Activated CD8-positive, alpha-beta memory T cell treated with anti-CD3 and anti-CD28 coated beads, Interleukin-2, amount 50 U/mL, for 24 hours (primary cell): Measurements from ENCODE around the gene PTPRJ.

Source experiments
- DNase-seq: peaks from one replicate; pipeline ENCODE4 v3.0.0-alpha.2; 2020; ENCODE audit errors: extremely low read depth

PTPRJ gene

DNA sequence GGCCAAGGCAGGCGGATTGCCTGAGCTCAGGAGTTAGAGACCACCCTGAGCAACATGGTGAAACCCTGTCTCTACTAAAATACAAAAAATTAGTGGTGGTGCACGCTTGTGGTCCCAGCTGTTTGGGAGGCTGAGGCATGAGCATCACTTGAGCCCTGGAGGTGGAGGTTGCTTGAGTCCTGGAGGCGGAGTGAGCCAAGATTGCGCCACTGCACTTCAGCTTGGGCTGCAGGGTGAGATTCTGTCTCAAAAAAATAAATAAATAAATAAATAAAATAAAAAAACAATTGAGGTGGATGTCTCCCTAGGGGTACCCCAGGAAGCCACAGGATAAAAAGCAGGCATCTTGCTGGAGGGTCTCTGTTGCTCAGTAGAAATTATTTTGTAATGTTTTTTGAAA lies 14.1 kb downstream of the PTPRJ start:
- no peak for DNase-seq

GRCh38 chr11:47995360-47995769 lies 15.0 kb downstream of the PTPRJ start:
- DNase-seq, result no peak

GRCh38 chr11:47997063-47998053 lies 17.0 kb downstream of the PTPRJ start:
- no peak for DNase-seq

DNA sequence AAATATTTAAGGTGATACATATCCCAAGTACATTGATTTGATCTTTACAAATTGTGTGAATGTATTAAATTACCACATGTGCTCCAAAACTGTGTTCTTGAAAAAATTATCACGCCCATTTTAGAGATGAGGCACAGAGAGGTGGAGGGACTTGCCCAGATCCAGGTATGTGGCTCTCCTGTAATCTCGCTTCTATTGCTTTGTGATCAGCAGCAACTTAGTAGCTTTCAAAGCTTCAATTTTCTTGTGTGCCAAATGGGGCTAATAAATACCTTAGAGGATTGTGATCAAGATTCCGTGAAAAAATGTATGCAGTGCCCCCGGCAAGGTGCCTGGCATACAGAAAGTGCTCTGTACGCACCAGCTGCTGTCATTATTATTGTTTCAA lies 18.0 kb downstream of the PTPRJ start:
- no peak for DNase-seq

GRCh38 chr11:47998733-47999359 lies 18.5 kb downstream of the PTPRJ start:
- no peak for DNase-seq

- DNase-seq, result no peak
These were observed 20.1 kb downstream of the PTPRJ start for GRCh38 chr11:48000432-48000831.

GRCh38 chr11:48001438-48002021 lies 21.2 kb downstream of the PTPRJ start:
- DNase-seq, result no peak

GRCh38 chr11:48002561-48002960 lies 22.2 kb downstream of the PTPRJ start:
- no peak for DNase-seq

DNA sequence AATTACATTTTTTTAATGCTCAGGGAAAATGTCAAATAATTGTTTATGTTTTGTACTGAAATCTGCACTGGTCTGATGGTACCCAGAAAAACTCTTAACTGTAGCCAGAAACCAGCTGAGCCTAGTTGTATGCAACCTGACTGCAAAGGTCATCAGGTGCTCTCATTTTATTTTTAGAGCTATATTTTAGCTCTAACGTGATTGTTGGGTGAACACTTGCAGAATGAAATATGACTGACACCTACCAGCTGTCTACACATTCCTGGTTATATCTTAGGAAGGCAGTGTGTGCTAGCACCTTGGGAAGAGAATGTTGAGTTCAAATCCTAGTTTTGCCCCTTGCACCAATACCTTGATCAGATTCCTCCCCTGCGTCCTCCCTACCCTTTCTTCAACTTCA lies 23.6 kb downstream of the PTPRJ start:
- DNase-seq, result no peak

DNA sequence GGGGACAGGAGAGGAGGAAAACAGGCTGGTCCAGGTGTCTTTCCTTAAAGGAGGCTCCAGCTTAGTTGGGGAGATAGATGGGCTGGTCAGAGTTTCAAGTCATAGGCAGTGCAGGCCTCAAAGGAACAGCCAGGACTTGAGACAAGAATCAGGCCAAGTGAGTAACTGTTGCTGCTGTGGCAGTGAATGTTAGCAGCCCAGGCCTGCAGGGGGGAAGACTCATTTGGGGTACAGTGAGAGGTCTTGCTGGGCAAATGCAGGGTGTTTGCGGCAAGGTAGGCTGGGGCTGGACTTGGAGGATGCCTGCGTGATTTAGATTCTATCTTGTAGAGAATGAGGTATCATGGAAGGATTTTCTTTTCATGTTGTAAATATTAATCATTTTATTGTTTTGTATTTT lies 24.1 kb downstream of the PTPRJ start:
- DNase-seq, result no peak

GRCh38 chr11:48005136-48005535 lies 24.8 kb downstream of the PTPRJ start:
- DNase-seq, result no peak

DNA sequence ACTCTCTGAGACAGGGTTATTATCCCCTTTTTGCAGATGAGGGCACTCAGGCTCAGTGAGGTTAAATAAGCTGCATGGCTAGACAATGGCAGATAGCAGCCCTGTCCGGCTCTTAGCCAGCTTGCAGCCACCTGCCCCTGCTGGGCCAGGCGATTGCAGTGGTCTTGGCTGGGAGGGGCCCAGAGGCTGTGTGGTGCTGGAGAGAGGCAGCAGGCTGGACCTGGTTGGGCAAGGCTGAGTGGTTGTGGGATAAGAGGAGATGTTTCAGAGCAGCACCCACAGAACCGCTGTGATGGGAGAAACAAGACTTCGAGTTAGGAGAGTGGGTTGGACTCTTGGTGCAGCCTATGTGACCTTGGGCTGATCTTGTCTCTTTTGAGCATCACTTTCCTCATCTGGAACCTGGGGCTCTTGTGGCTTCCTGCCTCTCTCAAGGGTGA lies 25.5 kb downstream of the PTPRJ start:
- DNase-seq, result no peak

DNA sequence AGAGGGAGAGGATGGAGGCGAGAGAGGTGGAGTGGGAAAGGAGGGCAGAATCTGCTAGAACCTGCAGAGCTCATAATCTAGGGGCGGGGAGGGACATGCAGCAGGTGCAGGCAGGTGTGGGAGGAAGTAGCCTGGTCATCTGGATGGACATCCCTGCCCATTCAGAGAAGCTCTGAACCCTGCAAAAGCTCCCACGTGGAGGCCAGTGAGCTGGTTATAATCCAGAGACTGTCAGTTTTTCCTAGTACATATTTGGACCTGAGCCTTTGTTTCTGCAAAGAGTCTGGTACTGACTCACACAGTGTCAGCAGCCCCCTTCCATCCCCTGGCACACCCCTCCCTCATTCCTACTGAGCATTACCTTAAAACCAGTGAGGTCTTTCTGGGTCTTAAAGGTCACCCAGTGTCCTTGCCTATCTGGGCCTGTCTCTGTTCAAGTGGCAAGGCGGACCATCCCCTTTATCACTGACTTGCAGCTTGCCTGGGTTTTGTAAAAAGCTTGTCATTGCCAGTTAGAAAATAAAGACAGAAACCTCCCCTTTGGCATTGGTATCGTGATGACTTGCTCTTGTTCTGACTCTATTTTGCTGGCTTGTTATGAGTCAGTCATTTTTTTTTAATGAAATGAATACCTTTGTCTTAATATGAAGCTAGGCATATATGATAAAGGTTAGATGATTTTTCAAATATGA lies 26.1 kb downstream of the PTPRJ start:
- no peak for DNase-seq

DNA sequence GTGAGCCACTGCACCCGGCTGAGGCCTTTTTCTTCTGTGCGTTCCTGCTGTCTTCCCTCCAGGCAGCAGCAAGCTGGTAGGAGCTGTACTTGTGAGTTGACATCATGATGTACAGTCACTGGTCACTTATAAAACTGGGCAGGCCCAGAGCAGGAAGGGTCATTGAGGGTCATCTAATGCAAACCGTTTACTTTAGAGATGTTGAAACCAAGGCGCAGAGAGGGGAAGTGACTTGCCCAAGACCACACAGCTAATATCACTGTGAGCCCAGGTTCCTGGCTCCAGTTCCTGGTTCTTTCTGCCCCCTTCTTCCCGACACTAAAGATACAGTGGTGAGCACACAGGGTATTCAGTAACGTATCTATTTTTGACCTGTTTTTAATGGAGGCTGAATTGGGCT lies 27.3 kb downstream of the PTPRJ start:
- DNase-seq, result no peak

GRCh38 chr11:48008951-48009270 lies 28.6 kb downstream of the PTPRJ start:
- DNase-seq, result no peak

DNA sequence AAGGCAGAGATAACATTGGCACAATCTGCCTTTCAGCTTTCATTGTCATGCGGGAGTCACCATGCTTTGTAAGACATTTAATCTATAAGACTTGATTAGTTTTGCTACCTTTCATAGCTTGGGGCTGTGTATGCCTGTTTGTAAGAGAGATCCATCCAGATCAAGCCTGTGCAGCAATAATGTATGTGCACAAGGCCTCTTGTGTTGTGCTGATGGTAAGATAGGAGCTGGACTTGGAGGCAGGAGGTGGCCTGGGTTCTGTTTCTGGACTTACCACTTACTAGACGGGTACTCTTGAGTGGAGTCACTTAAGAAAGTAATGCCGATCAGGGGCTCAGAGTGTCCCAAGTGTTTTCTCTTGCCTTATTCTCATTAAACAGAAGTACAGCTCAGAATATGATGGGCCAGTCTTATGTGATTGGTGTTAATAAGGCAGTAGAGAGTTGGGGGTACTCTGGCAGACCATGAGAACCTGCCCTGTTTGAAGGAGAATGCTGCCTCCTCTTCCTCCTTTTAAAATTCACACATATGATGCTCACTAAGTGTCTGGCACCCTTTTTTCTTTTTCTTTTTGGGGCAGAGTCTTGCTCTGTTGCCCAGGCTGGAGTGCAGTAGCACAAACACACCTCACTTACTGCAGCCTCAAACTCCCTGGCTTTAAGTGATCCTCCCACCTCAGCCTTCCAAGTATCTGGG lies 30.9 kb downstream of the PTPRJ start:
- no peak for DNase-seq

- no peak for DNase-seq
These were observed 31.5 kb downstream of the PTPRJ start for GRCh38 chr11:48011798-48012391.

DNA sequence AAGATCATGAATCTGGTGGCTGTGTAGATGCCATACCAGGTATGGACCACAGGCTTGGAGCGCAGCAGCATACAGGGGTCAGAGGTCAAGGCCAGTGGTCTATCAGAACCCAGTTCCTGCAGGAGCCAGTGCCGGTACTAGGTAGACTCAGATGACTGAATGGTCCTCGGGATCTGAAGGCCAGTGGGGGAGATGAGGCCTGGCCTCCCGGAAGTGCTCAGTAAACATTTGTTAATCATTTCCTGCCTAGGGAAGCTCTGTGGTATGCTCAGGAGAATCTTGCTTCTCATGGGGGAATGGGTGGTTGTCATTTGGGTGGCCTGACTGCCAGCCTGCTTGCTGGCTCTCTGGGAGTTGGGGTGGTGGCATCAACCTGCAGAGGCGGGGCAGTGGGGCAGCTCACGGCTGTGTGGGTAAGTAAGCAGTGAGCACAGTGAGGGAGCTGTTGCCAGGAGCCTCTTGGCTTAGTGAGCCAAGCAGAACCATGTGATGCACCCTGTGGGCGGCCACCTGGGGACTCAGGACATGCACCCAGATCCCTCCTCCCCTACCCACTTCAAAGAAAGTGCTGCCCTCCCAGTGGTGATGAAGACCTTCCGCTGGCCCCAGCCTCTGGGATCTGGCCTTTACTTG lies 33.0 kb downstream of the PTPRJ start:
- no peak for DNase-seq

DNA sequence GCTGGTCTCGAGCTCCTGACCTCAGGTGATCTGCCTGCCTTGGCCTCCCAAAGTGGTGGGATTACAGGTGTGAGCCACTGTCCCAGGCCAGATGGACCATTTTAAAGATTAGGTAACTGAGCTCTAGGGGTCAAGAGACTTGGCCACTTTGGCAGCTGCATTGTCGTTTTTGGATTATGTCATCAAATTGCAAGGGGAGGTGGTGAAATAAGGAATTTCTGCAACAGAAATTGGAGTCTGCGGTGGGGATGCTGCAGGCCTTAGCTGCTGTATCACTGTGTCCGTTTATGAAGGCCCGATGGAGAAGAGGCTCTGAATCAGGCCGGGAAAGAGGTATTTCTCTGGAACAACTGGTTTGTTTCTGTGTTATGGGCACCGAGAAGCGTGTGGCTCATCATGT lies 34.6 kb downstream of the PTPRJ start:
- DNase-seq, result no peak

DNA sequence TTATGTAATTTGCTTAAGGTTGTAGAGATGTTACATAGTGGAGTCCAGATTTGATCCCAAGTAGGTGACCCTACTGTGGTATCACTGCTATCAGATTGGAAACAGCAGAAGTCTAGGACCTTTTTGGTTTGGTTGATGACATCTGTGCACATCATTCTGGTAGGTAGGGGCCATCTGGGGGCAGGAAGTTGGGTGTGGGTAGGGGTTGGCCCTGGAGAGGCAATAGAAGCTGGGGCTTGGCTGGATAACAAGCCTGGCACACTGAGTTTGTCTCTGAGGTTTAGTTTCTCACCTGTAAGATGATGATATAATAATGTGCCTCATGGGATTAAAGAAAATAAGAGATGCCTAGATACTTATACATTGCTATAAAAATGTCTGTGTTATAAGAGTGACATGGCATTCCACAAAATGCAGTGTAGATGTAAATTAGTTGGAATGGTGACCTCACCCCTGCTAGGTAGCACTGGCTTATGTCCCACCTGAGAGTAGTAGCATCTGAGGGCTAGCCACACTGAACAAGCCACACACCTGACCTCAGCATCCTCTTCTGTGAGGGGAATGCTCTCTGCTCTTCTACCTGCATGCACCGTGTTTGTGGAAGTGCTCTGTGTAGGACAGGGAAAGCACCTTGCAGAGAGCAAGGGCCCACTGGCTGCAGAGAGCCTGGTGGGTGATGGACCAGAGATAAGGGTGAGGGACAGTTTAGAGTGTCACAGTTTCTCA lies 36.9 kb downstream of the PTPRJ start:
- no peak for DNase-seq
